Measurements from ENCODE around the gene CYB5R2.

DNA sequence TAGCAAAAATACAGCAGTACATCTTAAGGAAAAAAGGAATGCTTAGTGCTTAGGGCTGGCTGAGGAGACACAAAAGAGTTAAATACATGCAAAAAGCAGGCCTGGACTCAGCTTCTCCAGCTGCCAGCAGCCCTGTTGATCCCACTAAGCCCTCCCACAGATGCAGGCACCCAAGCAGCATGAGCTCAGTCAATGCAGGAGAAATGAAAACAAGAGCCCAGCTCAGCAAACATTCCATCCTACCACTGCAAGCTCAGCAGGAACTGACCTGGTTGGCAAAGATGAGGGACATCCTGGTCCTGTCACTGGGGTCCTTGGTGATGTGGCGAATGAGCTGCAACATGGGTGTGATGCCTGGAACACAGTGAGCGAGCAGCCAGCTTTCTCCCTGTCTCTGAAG lies 5.8 kb downstream of the CYB5R2 start:
- TF ChIP-seq CTCF (IDR thresholded peaks at IDR 0.05) (no peak), POLR2A (IDR thresholded peaks at IDR 0.05) (no peak)
